ENCODE data around the gene YARS1.

Gene YARS1

GRCh38 chr1:32742199-32742947 is 74.8 kb downstream of the YARS1 start:
- no peak for DNase-seq (ENCODE audit: low read depth)

- DNase-seq (ENCODE audit: low read depth) = no peak
Observed at GRCh38 chr1:32741413-32742198, 75.6 kb downstream of the YARS1 start.

GRCh38 chr1:32741059-32741412 is 76.1 kb downstream of the YARS1 start:
- DNase-seq (ENCODE audit: low read depth) = no peak

- DNase-seq (ENCODE audit: low read depth) = no peak
Observed at GRCh38 chr1:32736812-32737791, 80.1 kb downstream of the YARS1 start.

GRCh38 chr1:32733582-32734321 is 83.4 kb downstream of the YARS1 start:
- no peak for DNase-seq (ENCODE audit: low read depth)

GRCh38 chr1:32729254-32730046 is 87.7 kb downstream of the YARS1 start:
- DNase-seq (ENCODE audit: low read depth) = no peak

GRCh38 chr1:32728413-32729077 is 88.6 kb downstream of the YARS1 start:
- no peak for DNase-seq (ENCODE audit: low read depth)

GRCh38 chr1:32727876-32728275 is 89.3 kb downstream of the YARS1 start:
- DNase-seq (ENCODE audit: low read depth) = no peak

- DNase-seq (ENCODE audit: low read depth) = no peak
Observed at GRCh38 chr1:32725615-32725982, 91.6 kb downstream of the YARS1 start.
